GM12878 (cell line): ENCODE data around the gene INSRR. TPM values are rescaled to one million over a fixed set of nuclear protein-coding genes. Genes with fewer than 3 reads are reported as not detected.

Source experiments
- ATAC-seq: fragments of 200-7000 bp; cut with Tn5 transposase; 3 replicates; pipeline ENCODE4 v1.9.1; 2020; ENCODE audit warnings: mild to moderate bottlenecking, moderate library complexity
- BruUV-seq: library from RNA; stranded (reverse); fragments of 400-500 nt; replicated peaks from 2 replicates; lab custom pipeline; 2021; lab: Mats Ljungman, UMichigan
- CTCF ChIA-PET: fragments of 300-600 bp; sonication (Branson Sonifier 250); formaldehyde crosslinking; extraction: SDS; loops from one replicate; lab custom pipeline; 2021; ENCODE audit warnings: inconsistent platforms; lab: Yijun Ruan, JAX
- POLR2A ChIA-PET: fragments of 350-600 bp; formaldehyde crosslinking; extraction: SDS; loops from one replicate; lab custom pipeline; 2021; ENCODE audit warnings: inconsistent platforms; lab: Charles Lee
- RAD21 ChIA-PET: fragments of 300-600 bp; sonication (Branson Sonifier 250); formaldehyde crosslinking; loops from one replicate; lab custom pipeline; 2023; ENCODE audit warnings: antibody characterized with exemption; ENCODE audit not compliant: unreplicated experiment; lab: Charles Lee
- SMC1A ChIA-PET: fragments of 300-600 bp; sonication (Branson Sonifier 250); formaldehyde crosslinking; loops from one replicate; lab custom pipeline; 2023; ENCODE audit not compliant: unreplicated experiment, uncharacterized antibody; lab: Charles Lee
- DNase-seq: peaks from one replicate; pipeline ENCODE4 v3.0.0-alpha.2; 2011; ENCODE audit warnings: low read depth, low spot score
- FAIRE-seq: peaks from 3 replicates; lab custom pipeline; 2011; peaks lifted over from hg19 to GRCh38; lab: Jason Lieb, UNC
- H2AFZ ChIP-seq: 2 replicates; pipeline ENCODE4 v1.6.0; 2011; ENCODE audit warnings: low read depth, low read length, control low read depth; ENCODE audit not compliant: control insufficient read depth
- H3K27ac ChIP-seq: 2 replicates; pipeline ENCODE4 v1.5.1; 2011; ENCODE audit warnings: control low read depth; ENCODE audit not compliant: control insufficient read depth, insufficient read depth
- H3K27me3 ChIP-seq, 2 experiments: replicated peaks in 1 of 2; 2 replicates each; pipeline versions ENCODE4 v1.6.0 to v1.6.1; 2011; ENCODE audit warnings: low read length in 1 of 2; ENCODE audit not compliant: control insufficient read depth in 2 of 2, insufficient read depth in 2 of 2
- H3K36me3 ChIP-seq, 2 experiments: 2 replicates each; pipeline ENCODE4 v1.5.1; 2011; ENCODE audit warnings: low read length in 1 of 2; ENCODE audit not compliant: control insufficient read depth in 2 of 2, insufficient read depth in 2 of 2
- H3K4me1 ChIP-seq: 2 replicates; pipeline ENCODE4 v1.6.1; 2011; ENCODE audit warnings: mild to moderate bottlenecking, low read length, moderate library complexity, mixed read lengths; ENCODE audit not compliant: control insufficient read depth, insufficient read depth
- H3K4me2 ChIP-seq: 2 replicates; pipeline ENCODE4 v1.6.0; 2011; ENCODE audit warnings: control low read depth; ENCODE audit not compliant: control insufficient read depth, insufficient read depth
- H3K4me3 ChIP-seq: fragments of 200-600 bp; sonication (generic); 2 replicates; pipeline ENCODE4 v1.5.1; 2016
- H3K79me2 ChIP-seq: 2 replicates; pipeline ENCODE4 v1.6.0; 2011; ENCODE audit warnings: low read length; ENCODE audit not compliant: control insufficient read depth, insufficient read depth
- H3K9ac ChIP-seq: 2 replicates; pipeline ENCODE4 v1.8.0; 2011; ENCODE audit warnings: low read length, control low read depth, mixed read lengths; ENCODE audit not compliant: control insufficient read depth, insufficient read depth
- H3K9me3 ChIP-seq: replicated peaks from 3 replicates; pipeline ENCODE4 v1.5.1; 2011; ENCODE audit warnings: mild to moderate bottlenecking, low read length; ENCODE audit not compliant: control insufficient read depth, insufficient read depth
- H4K20me1 ChIP-seq: 2 replicates; pipeline ENCODE4 v1.6.0; 2011; ENCODE audit not compliant: control insufficient read depth, insufficient read depth
- ASH2L ChIP-seq: fragments of 300-600, 200-600 bp; sonication (generic); IDR thresholded peaks from 2 replicates; pipeline ENCODE4 v1.6.1; 2017; ENCODE audit warnings: low read depth, mild to moderate bottlenecking, borderline replicate concordance
- ATF7 ChIP-seq: fragments of 450-650 bp; IDR thresholded peaks from 2 replicates; pipeline ENCODE4 v1.6.1; 2016; ENCODE audit warnings: low read depth, mild to moderate bottlenecking
- BRCA1 ChIP-seq: IDR thresholded peaks from 2 replicates; pipeline ENCODE4 v1.6.1; 2011; ENCODE audit warnings: low read depth, low read length, improper control_type of control experiment
- DPF2 ChIP-seq: fragments of 450-650 bp; IDR thresholded peaks from 2 replicates; pipeline ENCODE4 v1.6.1; 2017; ENCODE audit warnings: mild to moderate bottlenecking
- ESRRA ChIP-seq: IDR thresholded peaks from 2 replicates; pipeline ENCODE4 v1.6.1; 2012; ENCODE audit warnings: mild to moderate bottlenecking, low read length, improper control_type of control experiment
- EZH2 ChIP-seq: IDR thresholded peaks from 2 replicates; pipeline ENCODE4 v1.6.1; 2012; ENCODE audit warnings: low read depth, mild to moderate bottlenecking, control low read depth, inconsistent platforms, low read length, borderline replicate concordance; ENCODE audit not compliant: control insufficient read depth
- IKZF2 ChIP-seq, 2 experiments: fragments of 450-650 bp; IDR thresholded peaks; 2 replicates each; pipeline ENCODE4 v1.6.1; 2017; ENCODE audit warnings: mild to moderate bottlenecking in 2 of 2, moderate library complexity in 2 of 2
- MYC ChIP-seq: IDR thresholded peaks from 2 replicates; pipeline ENCODE4 v1.6.1; 2011; ENCODE audit warnings: mild to moderate bottlenecking, low read length, moderate library complexity, inconsistent platforms; ENCODE audit not compliant: insufficient read depth, insufficient replicate concordance, insufficient read length, severe bottlenecking
- POU2F2 ChIP-seq: IDR thresholded peaks from 3 replicates; pipeline ENCODE4 v1.6.1; 2011; ENCODE audit warnings: low read depth, mild to moderate bottlenecking, low read length, borderline replicate concordance
- RAD21 ChIP-seq: IDR thresholded peaks from 2 replicates; pipeline ENCODE4 v1.6.1; 2011; ENCODE audit warnings: mild to moderate bottlenecking, low read depth, low read length, moderate library complexity; ENCODE audit not compliant: insufficient read depth
- SMAD5 ChIP-seq: IDR thresholded peaks from 2 replicates; pipeline ENCODE4 v1.6.1; 2016; ENCODE audit warnings: antibody characterized with exemption, low read depth
- TAF1 ChIP-seq: IDR thresholded peaks from 2 replicates; pipeline ENCODE4 v1.6.1; 2011; ENCODE audit warnings: mild to moderate bottlenecking, low read depth, low read length, borderline replicate concordance
- ZSCAN29 ChIP-seq: fragments of 450-650 bp; IDR thresholded peaks from 2 replicates; pipeline ENCODE4 v1.6.1; 2017; ENCODE audit warnings: mild to moderate bottlenecking, moderate library complexity
- ZZZ3 ChIP-seq: IDR thresholded peaks from 2 replicates; pipeline ENCODE4 v1.6.1; 2011; ENCODE audit warnings: low read depth; ENCODE audit not compliant: control insufficient read depth, insufficient read length
- WGBS: methylation state at CpG from one replicate; pipeline ENCODE4 v1.1.6; 2016; ENCODE audit warnings: low lambda C conversion rate; ENCODE audit not compliant: insufficient replicate concordance, insufficient coverage; ENCODE audit errors: missing lambda C conversion rate; 5-methylcytosine and 5-hydroxymethylcytosine counted together
- in situ Hi-C: fragments of 300-500 bp; cut with MboI; formaldehyde crosslinking; loops from 9 replicates; pipeline ENCODE4 v1.14.3; 2018; ENCODE audit warnings: mixed read lengths
- intact Hi-C: fragments of 100-400 bp; cut with micrococcal nuclease; formaldehyde crosslinking; loops from one replicate; pipeline ENCODE4 v1.14.2; 2022; ENCODE audit not compliant: unreplicated experiment
- polyA plus RNA-seq, 11 experiments: library from polyadenylated mRNA; depleted of rRNA in 4 of 11; unstranded in 6 of 11; stranded (reverse) in 5 of 11; fragments of >200 nt; fragmentation: Nextera tagmentation in 4 of 11; fragmentation: Illumina TruSeq in 1 of 11; extraction: Ambion mirVana in 4 of 11; extraction: Trizol in 1 of 11; gene quantifications; 1 replicate in 1 of 11; 2 replicates in 10 of 11; pipeline versions ENCODE4 v1.2.1 to v1.2.3, GENCODE V29; 2011 to 2016; ENCODE audit warnings: inconsistent platforms in 2 of 11, missing spikeins in 2 of 11, low read depth in 1 of 11
- total RNA-seq, 4 experiments: library from RNA; depleted of rRNA in 3 of 4; stranded (reverse); fragments of >200 nt in 3 of 4; fragmentation: Illumina TruSeq in 1 of 4; extraction: Trizol in 1 of 4; gene quantifications; 2 replicates each; pipeline versions ENCODE4 v1.2.1 to v1.2.3, GENCODE V29; 2013 to 2021
- TF ChIP-seq, protein P1 (sequence below): IDR thresholded peaks from 2 replicates; pipeline ENCODE4 v1.6.1; 2012; ENCODE audit warnings: low read depth, low read length, improper control_type of control experiment
- TF ChIP-seq, protein P2 (sequence below): fragments of 450-650 bp; formaldehyde crosslinking; IDR thresholded peaks from 2 replicates; pipeline ENCODE4 v1.5.0; 2022; ENCODE audit warnings: mild to moderate bottlenecking, missing genetic modification characterization
- TF ChIP-seq, protein P3 (sequence below): fragments of 450-650 bp; IDR thresholded peaks from 2 replicates; pipeline ENCODE4 v1.6.1; 2017; ENCODE audit warnings: borderline replicate concordance

INSRR gene
- total and polyA plus RNA-seq, 10 of the 15 experiments (the other 5 are each of a cell fraction or from before 2014, with no cell fraction given) = 0.01 TPM; not detected in 9

DNA sequence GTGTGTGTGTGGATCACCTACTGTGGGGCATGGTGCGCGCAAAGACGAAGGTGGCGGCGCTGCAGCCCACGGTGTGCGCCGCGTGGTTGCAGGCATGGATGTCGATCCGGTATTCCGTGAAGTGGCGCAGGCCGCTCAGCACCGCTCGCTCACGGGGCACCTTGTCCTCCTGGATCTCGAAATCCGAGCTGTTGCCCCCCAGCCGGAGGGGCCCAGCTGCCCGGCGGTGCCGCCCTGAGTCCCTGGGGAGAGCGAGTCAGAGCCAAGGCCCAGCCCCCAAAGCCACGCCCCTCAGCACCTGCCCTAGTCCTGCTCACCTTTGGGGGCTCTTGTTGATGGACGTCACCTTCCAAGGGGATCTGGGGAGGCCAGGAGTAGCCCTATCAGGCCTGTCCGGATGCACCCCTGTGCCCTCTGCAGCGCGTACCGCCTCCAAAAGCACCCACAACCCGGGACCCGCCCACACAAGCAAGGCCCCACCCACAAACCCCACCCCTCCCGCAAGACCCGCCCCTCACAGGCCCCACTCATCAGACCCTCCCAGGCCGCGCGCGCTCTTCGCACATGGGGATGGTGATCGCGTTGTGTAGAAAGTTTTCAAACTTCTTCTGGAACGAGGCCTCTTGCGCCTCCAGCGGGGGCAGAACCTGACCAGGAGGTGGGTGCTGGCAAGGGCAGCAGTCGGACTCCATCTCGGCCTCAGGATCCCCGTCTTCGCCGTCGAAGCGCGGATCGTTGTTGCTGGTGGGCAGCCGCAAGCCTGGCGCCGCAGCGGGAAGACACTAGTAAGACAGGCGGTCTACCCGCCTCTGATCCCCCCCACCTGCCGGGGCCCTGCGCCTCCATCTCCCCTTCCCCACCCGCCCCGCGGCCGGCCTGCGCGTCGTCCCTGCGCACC lies 13.6 kb downstream of the INSRR start (continued):
- TF ChIP-seq TAF1 = no peak

DNA sequence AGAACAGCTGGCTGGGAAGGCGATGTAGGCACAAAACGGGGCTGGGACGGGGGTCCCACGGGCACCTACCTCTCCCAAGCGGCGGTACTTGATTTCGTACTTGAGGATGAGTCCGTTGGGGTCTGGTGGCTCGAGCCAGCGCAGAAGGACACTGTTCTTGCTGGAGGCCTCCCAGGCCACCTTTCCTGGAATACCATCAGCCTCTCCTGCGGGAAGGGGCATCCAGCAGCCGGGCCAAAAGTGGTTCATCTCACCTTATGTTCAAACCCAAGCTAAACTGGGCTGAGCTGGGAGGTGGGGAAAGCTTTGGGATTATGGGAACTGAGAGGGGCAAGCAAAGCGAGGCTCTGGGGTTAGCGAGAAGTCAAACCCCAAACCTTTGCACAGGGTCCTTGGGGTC lies 14.3 kb downstream of the INSRR start:
- no TSS peak for BruUV-seq
- ChIA-PET CTCF (interaction anchor here (1.3 kb wide), 1 partner anchor 15 kb away, joined by 4 read pairs; no protein-coding TSS in a partner anchor), SMC1A (no interaction called here), POLR2A (no interaction called here), RAD21 (no interaction called here)
- WGBS = 16% methylated on average over 14 of the region's 14 CpGs
- H3K4me3 ChIP-seq = no peak overlapping the region
- peaks cover 0 to 7% of the 10 kb centered on the region in 2 experiments for H3K27me3 ChIP-seq
- no peak overlapping the region for H3K9ac ChIP-seq
- no peak for DNase-seq
- intact Hi-C loops = no loop called here
- no peak for ATAC-seq
- no peak overlapping the region for H3K27ac ChIP-seq
- no peaks in the 10 kb centered on the region for H3K4me1 ChIP-seq
- H3K79me2 ChIP-seq = no peaks in the 10 kb centered on the region
- H3K36me3 ChIP-seq = no peaks in the 10 kb centered on the region
- no peak overlapping the region for H3K4me2 ChIP-seq
- in situ Hi-C loops = no loop called here
- H3K9me3 ChIP-seq = no peaks in the 10 kb centered on the region
- no peak for FAIRE-seq
- H4K20me1 ChIP-seq = no peaks in the 10 kb centered on the region
- H2AFZ ChIP-seq = no peak overlapping the region
- TF ChIP-seq ZSCAN29 (no peak), TAF1 (no peak), RAD21 (no peak), POU2F2 (no peak), MYC (no peak), BRCA1 (no peak), ATF7 (no peak), ASH2L (no peak), IKZF2 (IDR thresholded peaks at IDR 0.05) (no peak), ZZZ3 (no peak), EZH2 (no peak), SMAD5 (no peak), ESRRA (no peak), DPF2 (no peak)
- TF ChIP-seq, protein P1, sequence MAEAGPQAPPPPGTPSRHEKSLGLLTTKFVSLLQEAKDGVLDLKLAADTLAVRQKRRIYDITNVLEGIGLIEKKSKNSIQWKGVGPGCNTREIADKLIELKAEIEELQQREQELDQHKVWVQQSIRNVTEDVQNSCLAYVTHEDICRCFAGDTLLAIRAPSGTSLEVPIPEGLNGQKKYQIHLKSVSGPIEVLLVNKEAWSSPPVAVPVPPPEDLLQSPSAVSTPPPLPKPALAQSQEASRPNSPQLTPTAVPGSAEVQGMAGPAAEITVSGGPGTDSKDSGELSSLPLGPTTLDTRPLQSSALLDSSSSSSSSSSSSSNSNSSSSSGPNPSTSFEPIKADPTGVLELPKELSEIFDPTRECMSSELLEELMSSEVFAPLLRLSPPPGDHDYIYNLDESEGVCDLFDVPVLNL = no peak
- TF ChIP-seq, protein P2, sequence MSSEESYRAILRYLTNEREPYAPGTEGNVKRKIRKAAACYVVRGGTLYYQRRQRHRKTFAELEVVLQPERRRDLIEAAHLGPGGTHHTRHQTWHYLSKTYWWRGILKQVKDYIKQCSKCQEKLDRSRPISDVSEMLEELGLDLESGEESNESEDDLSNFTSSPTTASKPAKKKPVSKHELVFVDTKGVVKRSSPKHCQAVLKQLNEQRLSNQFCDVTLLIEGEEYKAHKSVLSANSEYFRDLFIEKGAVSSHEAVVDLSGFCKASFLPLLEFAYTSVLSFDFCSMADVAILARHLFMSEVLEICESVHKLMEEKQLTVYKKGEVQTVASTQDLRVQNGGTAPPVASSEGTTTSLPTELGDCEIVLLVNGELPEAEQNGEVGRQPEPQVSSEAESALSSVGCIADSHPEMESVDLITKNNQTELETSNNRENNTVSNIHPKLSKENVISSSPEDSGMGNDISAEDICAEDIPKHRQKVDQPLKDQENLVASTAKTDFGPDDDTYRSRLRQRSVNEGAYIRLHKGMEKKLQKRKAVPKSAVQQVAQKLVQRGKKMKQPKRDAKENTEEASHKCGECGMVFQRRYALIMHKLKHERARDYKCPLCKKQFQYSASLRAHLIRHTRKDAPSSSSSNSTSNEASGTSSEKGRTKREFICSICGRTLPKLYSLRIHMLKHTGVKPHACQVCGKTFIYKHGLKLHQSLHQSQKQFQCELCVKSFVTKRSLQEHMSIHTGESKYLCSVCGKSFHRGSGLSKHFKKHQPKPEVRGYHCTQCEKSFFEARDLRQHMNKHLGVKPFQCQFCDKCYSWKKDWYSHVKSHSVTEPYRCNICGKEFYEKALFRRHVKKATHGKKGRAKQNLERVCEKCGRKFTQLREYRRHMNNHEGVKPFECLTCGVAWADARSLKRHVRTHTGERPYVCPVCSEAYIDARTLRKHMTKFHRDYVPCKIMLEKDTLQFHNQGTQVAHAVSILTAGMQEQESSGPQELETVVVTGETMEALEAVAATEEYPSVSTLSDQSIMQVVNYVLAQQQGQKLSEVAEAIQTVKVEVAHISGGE (CRISPR knock-in tag) = no peak
- TF ChIP-seq, protein P3, sequence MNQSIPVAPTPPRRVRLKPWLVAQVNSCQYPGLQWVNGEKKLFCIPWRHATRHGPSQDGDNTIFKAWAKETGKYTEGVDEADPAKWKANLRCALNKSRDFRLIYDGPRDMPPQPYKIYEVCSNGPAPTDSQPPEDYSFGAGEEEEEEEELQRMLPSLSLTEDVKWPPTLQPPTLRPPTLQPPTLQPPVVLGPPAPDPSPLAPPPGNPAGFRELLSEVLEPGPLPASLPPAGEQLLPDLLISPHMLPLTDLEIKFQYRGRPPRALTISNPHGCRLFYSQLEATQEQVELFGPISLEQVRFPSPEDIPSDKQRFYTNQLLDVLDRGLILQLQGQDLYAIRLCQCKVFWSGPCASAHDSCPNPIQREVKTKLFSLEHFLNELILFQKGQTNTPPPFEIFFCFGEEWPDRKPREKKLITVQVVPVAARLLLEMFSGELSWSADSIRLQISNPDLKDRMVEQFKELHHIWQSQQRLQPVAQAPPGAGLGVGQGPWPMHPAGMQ = no peak
